Gastroesophageal sphincter (tissue), 3 donors: Measurements from ENCODE around the gene BRAT1.

Source experiments
- CTCF ChIP-seq, 4 experiments: fragments of 200-600 bp in 2 of 4; fragments of 450-650 bp in 2 of 4; sonication (generic) in 1 of 4; IDR thresholded peaks; one replicate each; pipeline ENCODE4 v1.5.1; 2017 to 2019; ENCODE audit warnings: antibody characterized with exemption in 4 of 4, mild to moderate bottlenecking in 2 of 4, moderate library complexity in 2 of 4
- EP300 ChIP-seq: sonication (generic); formaldehyde crosslinking; IDR thresholded peaks from one replicate; pipeline ENCODE4 v1.6.1; 2017; ENCODE audit warnings: antibody characterized with exemption, mild to moderate bottlenecking
- POLR2A ChIP-seq, 2 donors: fragments of 450-650 bp; IDR thresholded peaks; one replicate each; pipeline ENCODE4 v1.6.1; 2017; ENCODE audit warnings: antibody characterized with exemption in 2 of 2, mild to moderate bottlenecking in 2 of 2, moderate library complexity in 1 of 2

- TF ChIP-seq CTCF (IDR thresholded peaks at IDR 0.05): no peak
- no peak for TF ChIP-seq EP300
- no peak for TF ChIP-seq POLR2A (IDR thresholded peaks at IDR 0.05)
These were observed 17.1 kb downstream of the BRAT1 start for GRCh38 chr7:2537981-2538851.
